Measurements from ENCODE around the gene TRIM62. TPM values are rescaled to one million over a fixed set of nuclear protein-coding genes. Genes with fewer than 3 reads are reported as not detected.
"Not testable (repeated sequence)": the region's sequence is repeated elsewhere in the genome, so short reads cannot be mapped to it uniquely, and the experiment has no call there.

TRIM62 gene
- total and polyA plus RNA-seq, 7 donors, result 4.0 to 14.2 (median 5.5) TPM

DNA sequence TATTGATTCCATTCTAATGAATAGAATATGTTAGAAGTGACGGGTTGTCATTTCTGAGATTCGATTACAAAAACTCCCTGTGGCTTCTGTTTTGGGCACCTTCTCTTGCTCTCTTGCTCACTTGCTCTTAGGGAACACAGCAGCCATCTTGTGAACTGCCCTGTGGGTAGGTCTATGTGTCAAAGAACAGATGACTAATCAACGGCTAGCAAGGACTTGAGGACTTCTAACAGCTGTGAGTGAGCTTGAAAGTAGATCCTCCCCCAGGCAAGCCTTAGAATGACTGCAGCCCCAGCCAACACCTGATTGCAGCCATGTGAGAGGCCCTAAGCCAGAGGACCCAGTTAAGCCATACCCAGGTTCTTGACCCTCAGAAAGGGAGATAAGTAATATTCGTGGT, 51.5 kb downstream of the TRIM62 start:
- Histone ChIP-seq H3K36me3 (ENCODE audit: insufficient read depth in 1 of 2, low read depth in 1 of 2) (no peaks in the 10 kb centered on the region), H3K27ac (peak overlapping the region; percentile 84), H3K9me3 (no peaks in the 10 kb centered on the region), H3K27me3 (ENCODE audit: insufficient read depth in 3 of 3, low read length in 2 of 3) (no peaks in the 10 kb centered on the region), H3K4me1 (peaks cover 59% of the 10 kb centered on the region), H3K4me3 (no peak overlapping the region)
- WGBS, 3 donors, result 59 to 68% (median 61%) methylated on average over 4 of the region's 4 CpGs
- DNase-seq, result peak in 1 of 2 donors; percentile 36
- peak; percentile 53 to 75 (median 68) for ATAC-seq
- intact Hi-C loops (cut with DNase I), result loop anchor here (5.0 to 10.0 kb wide), 5 partner anchors 42 to 335 kb away; no protein-coding TSS in a partner anchor
- TF ChIP-seq CTCF (IDR thresholded peaks at IDR 0.05), result no peak

DNA sequence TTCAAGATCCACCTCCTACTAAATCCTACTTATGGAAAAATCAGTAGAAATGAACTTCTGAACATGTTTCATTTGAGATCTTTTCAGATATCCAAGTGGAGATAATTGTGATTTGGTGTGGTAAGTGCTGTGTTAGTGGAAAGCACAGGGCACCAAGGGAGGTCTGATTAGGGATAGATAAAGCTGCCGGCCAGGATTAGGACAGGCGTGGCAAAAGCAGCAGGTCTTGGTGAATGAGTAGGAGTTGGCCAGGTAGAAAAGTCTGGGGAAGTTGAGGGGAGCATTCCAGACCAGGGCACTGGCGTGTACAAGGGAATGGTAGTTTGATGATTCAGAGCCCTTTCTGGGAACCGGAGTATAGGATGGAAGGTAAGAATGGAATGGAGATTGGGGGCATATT, 53.1 kb downstream of the TRIM62 start:
- Histone ChIP-seq H3K27ac (peak overlapping the region; percentile 91), H3K4me1 (peaks cover 50% of the 10 kb centered on the region), H3K27me3 (ENCODE audit: insufficient read depth in 3 of 3, low read length in 2 of 3) (no peaks in the 10 kb centered on the region), H3K36me3 (ENCODE audit: insufficient read depth in 1 of 2, low read depth in 1 of 2) (peaks cover 0 to 5% of the 10 kb centered on the region in 2 donors), H3K4me3 (no peak overlapping the region), H3K9me3 (no peaks in the 10 kb centered on the region)
- intact Hi-C loops (cut with DNase I), result loop anchor here (5.0 to 10.0 kb wide), 2 partner anchors 236 to 239 kb away; no protein-coding TSS in a partner anchor
- TF ChIP-seq CTCF (IDR thresholded peaks at IDR 0.05), result no peak
- 88 to 92% (median 90%) methylated on average over 4 of the region's 4 CpGs for WGBS, 3 donors
- ATAC-seq, result no peak
- DNase-seq, result no peak

GRCh38 chr1:33127001-33127823, 54.6 kb downstream of the TRIM62 start:
- DNase-seq, result peak; percentile 99
- peak; percentile 92 to 98 (median 94) for ATAC-seq
- no peaks in the 10 kb centered on the region for H3K9me3 ChIP-seq
- peak; percentile 89 for TF ChIP-seq CTCF (IDR thresholded peaks at IDR 0.05)
- peaks cover 36% of the 10 kb centered on the region for H3K4me1 ChIP-seq
- peaks cover 0 to 3% (median 0%) of the 10 kb centered on the region in 3 donors for H3K27me3 ChIP-seq (ENCODE audit: insufficient read depth in 3 of 3, low read length in 2 of 3)
- peak overlapping the region; percentile 91 for H3K27ac ChIP-seq
- 1% methylated on average over 44 of the region's 44 CpGs for WGBS, 3 donors
- intact Hi-C loops (cut with DNase I), result loop anchor here (5.0 to 10.0 kb wide), 2 partner anchors 238 to 240 kb away; no protein-coding TSS in a partner anchor
- H3K36me3 ChIP-seq (ENCODE audit: insufficient read depth in 1 of 2, low read depth in 1 of 2), result peaks cover 0 to 5% of the 10 kb centered on the region in 2 donors
- H3K4me3 ChIP-seq, result peak overlapping the region; percentile 88

DNA sequence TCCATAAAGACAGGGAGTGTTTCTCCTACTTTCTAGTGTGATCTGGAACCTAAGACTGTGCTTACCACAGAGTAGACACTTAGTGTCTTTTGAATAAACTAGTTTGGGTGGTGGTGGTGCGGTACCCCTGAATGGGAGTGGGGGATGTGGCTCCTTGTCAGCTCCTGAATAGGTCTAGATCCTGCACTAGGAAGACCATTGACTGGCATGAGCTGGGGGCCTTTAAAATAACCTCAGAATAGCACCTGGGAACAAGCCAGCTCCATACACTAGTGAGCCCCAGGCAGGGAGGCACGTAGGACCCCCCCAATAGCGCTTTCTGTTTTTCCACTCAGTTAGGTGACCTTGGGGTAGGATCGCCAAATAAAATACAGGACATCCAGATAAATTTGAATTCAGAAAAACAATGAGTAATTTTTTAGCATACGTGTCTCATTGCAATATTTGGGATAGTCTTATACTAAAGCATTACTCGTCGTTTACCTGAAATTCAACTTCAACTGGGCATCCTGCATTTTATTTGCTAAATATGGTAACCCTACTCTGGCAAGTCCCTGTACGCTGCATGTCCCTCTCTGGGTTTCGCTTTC, 55.3 kb downstream of the TRIM62 start:
- H3K4me1 ChIP-seq, result peaks cover 36% of the 10 kb centered on the region
- intact Hi-C loops (cut with DNase I), result loop anchor here (5.0 to 10.0 kb wide), 2 partner anchors 238 to 241 kb away; no protein-coding TSS in a partner anchor
- no peak for TF ChIP-seq CTCF (IDR thresholded peaks at IDR 0.05)
- no peaks in the 10 kb centered on the region for H3K9me3 ChIP-seq
- ATAC-seq (no peak), DNase-seq (no peak)
- peaks cover 0 to 3% (median 0%) of the 10 kb centered on the region in 3 donors for H3K27me3 ChIP-seq (ENCODE audit: insufficient read depth in 3 of 3, low read length in 2 of 3)
- H3K27ac ChIP-seq, result peak overlapping the region; percentile 91
- peaks cover 0 to 5% of the 10 kb centered on the region in 2 donors for H3K36me3 ChIP-seq (ENCODE audit: insufficient read depth in 1 of 2, low read depth in 1 of 2)
- WGBS, 3 donors, result 27 to 32% (median 29%) methylated on average over 9 of the region's 9 CpGs
- H3K4me3 ChIP-seq, result peak overlapping the region; percentile 88

- not testable (repeated sequence) for H3K27me3 ChIP-seq (ENCODE audit: insufficient read depth in 3 of 3, low read length in 2 of 3); H3K36me3 ChIP-seq (ENCODE audit: insufficient read depth in 1 of 2, low read depth in 1 of 2); H3K27ac ChIP-seq; H3K4me3 ChIP-seq; DNase-seq; ATAC-seq; H3K9me3 ChIP-seq
- 91 to 94% (median 92%) methylated on average over 4 of the region's 4 CpGs for WGBS, 3 donors
- H3K4me1 ChIP-seq, result peaks cover 18% of the 10 kb centered on the region
- intact Hi-C loops (cut with DNase I), result loop anchor here (5.0 to 10.0 kb wide), 2 partner anchors 240 to 243 kb away; no protein-coding TSS in a partner anchor
Observed at GRCh38 chr1:33124647-33125046, 57.2 kb downstream of the TRIM62 start.

Measured in psoas muscle (tissue), 8 donors.